ENCODE measurements around the gene AGXT.

The AGXT gene

GRCh38 chr2:240861547-240861946 is 7.1 kb upstream of the AGXT start:
- Mint-ChIP-seq H3K27me3 (ENCODE audit: low read depth) (peaks cover 31% of the 10 kb centered on the region), H3K4me3 (no peak overlapping the region), H3K36me3 (ENCODE audit: low read depth) (no peaks in the 10 kb centered on the region), H3K4me1 (no peaks in the 10 kb centered on the region), H3K9me3 (no peaks in the 10 kb centered on the region), H3K27ac (no peak overlapping the region)
- TF ChIP-seq CTCF (IDR thresholded peaks at IDR 0.05; ENCODE audit: unreplicated experiment in 3 of 3) = no peak

- peaks cover 6% of the 10 kb centered on the region for H3K4me1 Mint-ChIP-seq
- H3K27me3 Mint-ChIP-seq (ENCODE audit: low read depth) = peaks cover 24% of the 10 kb centered on the region
- no peaks in the 10 kb centered on the region for H3K36me3 Mint-ChIP-seq (ENCODE audit: low read depth)
- H3K9me3 Mint-ChIP-seq = no peaks in the 10 kb centered on the region
- H3K27ac Mint-ChIP-seq = no peak overlapping the region
- H3K4me3 Mint-ChIP-seq = no peak overlapping the region
- no peak for TF ChIP-seq CTCF (IDR thresholded peaks at IDR 0.05; ENCODE audit: unreplicated experiment in 3 of 3)
Observed at GRCh38 chr2:240864475-240864874, 4.1 kb upstream of the AGXT start.

GRCh38 chr2:240865391-240865790 is 3.2 kb upstream of the AGXT start:
- TF ChIP-seq CTCF (IDR thresholded peaks at IDR 0.05; ENCODE audit: unreplicated experiment in 3 of 3) = no peak
- no peak overlapping the region for H3K27ac Mint-ChIP-seq
- peaks cover 6% of the 10 kb centered on the region for H3K4me1 Mint-ChIP-seq
- no peak overlapping the region for H3K4me3 Mint-ChIP-seq
- no peaks in the 10 kb centered on the region for H3K36me3 Mint-ChIP-seq (ENCODE audit: low read depth)
- peaks cover 21% of the 10 kb centered on the region for H3K27me3 Mint-ChIP-seq (ENCODE audit: low read depth)
- H3K9me3 Mint-ChIP-seq = no peaks in the 10 kb centered on the region

- no peaks in the 10 kb centered on the region for H3K9me3 Mint-ChIP-seq
- no peaks in the 10 kb centered on the region for H3K36me3 Mint-ChIP-seq (ENCODE audit: low read depth)
- no peak overlapping the region for H3K4me3 Mint-ChIP-seq
- TF ChIP-seq CTCF (IDR thresholded peaks at IDR 0.05; ENCODE audit: unreplicated experiment in 3 of 3) = no peak
- no peak overlapping the region for H3K27ac Mint-ChIP-seq
- peaks cover 9% of the 10 kb centered on the region for H3K27me3 Mint-ChIP-seq (ENCODE audit: low read depth)
- H3K4me1 Mint-ChIP-seq = peaks cover 6% of the 10 kb centered on the region
Observed at GRCh38 chr2:240869109-240869955, 708 bp downstream of the AGXT start.

GRCh38 chr2:240869956-240870875 is 1.6 kb downstream of the AGXT start:
- Mint-ChIP-seq H3K4me3 (no peak overlapping the region), H3K9me3 (no peaks in the 10 kb centered on the region), H3K36me3 (ENCODE audit: low read depth) (no peaks in the 10 kb centered on the region), H3K27me3 (ENCODE audit: low read depth) (peaks cover 4% of the 10 kb centered on the region), H3K27ac (no peak overlapping the region), H3K4me1 (peaks cover 6% of the 10 kb centered on the region)
- no peak for TF ChIP-seq CTCF (IDR thresholded peaks at IDR 0.05; ENCODE audit: unreplicated experiment in 3 of 3)
